ENCODE results near the gene TKFC.

The TKFC gene

GRCh38 chr11:61347916-61348461 is 15.0 kb downstream of the TKFC start:
- no peak for DNase-seq

GRCh38 chr11:61349189-61349751 is 16.2 kb downstream of the TKFC start:
- DNase-seq, result no peak

- DNase-seq, result no peak
Measured at GRCh38 chr11:61349916-61350315, 16.9 kb downstream of the TKFC start.

GRCh38 chr11:61350336-61350735 is 17.3 kb downstream of the TKFC start:
- no peak for DNase-seq

GRCh38 chr11:61350803-61351202 is 17.8 kb downstream of the TKFC start:
- no peak for DNase-seq

- no peak for DNase-seq
Measured at GRCh38 chr11:61352038-61352437, 19.0 kb downstream of the TKFC start.

GRCh38 chr11:61353131-61354067 is 20.4 kb downstream of the TKFC start:
- no peak for DNase-seq

GRCh38 chr11:61354208-61354607 is 21.2 kb downstream of the TKFC start:
- DNase-seq, result no peak

GRCh38 chr11:61356706-61357105 is 23.7 kb downstream of the TKFC start:
- DNase-seq, result no peak

- no peak for DNase-seq
Measured at GRCh38 chr11:61357233-61357893, 24.3 kb downstream of the TKFC start.

GRCh38 chr11:61357894-61358239 is 24.8 kb downstream of the TKFC start:
- no peak for DNase-seq

- no peak for DNase-seq
Measured at GRCh38 chr11:61358566-61358965, 25.5 kb downstream of the TKFC start.

- no peak for DNase-seq
Measured at GRCh38 chr11:61359516-61359915, 26.5 kb downstream of the TKFC start.

GRCh38 chr11:61361237-61361740 is 28.3 kb downstream of the TKFC start:
- no peak for DNase-seq

GRCh38 chr11:61361741-61362541 is 28.9 kb downstream of the TKFC start, which contains the start of the genes CYB561A3 and TMEM138:
Gene CYB561A3, minus strand, starts transcription at chr11:61361882. Its CDS starts 5,169 bp downstream, at chr11:61356713.
Gene TMEM138, plus strand, starts transcription at chr11:61362374. Its CDS starts 2,017 bp downstream, at chr11:61364391.
- peak; percentile 96 for DNase-seq

GRCh38 chr11:61362542-61362875 is 29.5 kb downstream of the TKFC start:
- peak; percentile 66 for DNase-seq

GRCh38 chr11:61364012-61364675 is 31.1 kb downstream of the TKFC start:
- no peak for DNase-seq

- DNase-seq, result peak; percentile 84
Measured at GRCh38 chr11:61367406-61367805, 34.4 kb downstream of the TKFC start.

GRCh38 chr11:61368646-61369045 is 35.6 kb downstream of the TKFC start:
- no peak for DNase-seq

- DNase-seq, result no peak
Measured at GRCh38 chr11:61369372-61370348, 36.6 kb downstream of the TKFC start.

Data from NCI-H82 (cell line).